CD4-positive, alpha-beta T cell treated with Interleukin-6 for 4 hours (primary cell): ENCODE results near the gene DLGAP1.

Experiments
- DNase-seq: peaks from one replicate; pipeline ENCODE4 v3.0.0-alpha.2; 2020; ENCODE audit warnings: mixed read lengths

Gene DLGAP1

DNA sequence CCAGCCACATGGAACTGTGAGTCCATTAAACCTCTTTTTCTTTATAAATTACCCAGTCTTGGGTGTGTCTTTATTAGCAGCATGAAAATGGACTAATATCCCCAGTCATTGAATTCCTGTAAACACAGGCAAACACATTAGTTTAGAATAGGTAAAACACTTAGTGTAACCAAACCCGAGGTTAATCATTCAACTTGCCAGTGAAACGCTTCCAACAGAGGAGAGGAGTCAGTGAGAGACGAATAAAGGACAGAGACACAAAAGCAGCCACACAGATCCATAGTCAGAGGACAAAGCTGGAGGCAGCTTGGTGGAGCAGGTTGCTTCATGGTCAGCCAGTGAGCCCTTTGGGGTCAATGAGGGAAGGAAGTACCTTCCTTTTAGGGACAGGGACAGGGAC is 657.1 kb downstream of the DLGAP1 start:
- DNase-seq, result no peak

DNA sequence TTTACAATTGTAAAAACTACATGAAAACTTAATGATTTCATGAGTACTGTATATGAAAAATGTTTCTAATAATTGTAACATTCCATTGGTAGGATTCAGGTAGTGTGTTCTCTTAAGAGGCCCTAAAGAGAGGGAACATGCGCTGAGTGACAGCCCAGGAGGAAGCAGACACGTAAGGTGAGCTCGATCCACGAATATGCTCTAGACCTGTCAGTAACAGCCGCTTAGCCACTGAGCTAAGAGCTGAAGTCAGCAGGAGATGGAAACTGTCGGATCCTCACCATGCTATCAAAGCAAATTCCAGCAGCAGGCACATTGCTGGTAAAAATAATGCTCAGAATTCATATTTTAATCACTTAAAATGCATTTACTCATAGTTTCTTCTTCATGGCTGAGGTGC is 658.7 kb downstream of the DLGAP1 start:
- no peak for DNase-seq

DNA sequence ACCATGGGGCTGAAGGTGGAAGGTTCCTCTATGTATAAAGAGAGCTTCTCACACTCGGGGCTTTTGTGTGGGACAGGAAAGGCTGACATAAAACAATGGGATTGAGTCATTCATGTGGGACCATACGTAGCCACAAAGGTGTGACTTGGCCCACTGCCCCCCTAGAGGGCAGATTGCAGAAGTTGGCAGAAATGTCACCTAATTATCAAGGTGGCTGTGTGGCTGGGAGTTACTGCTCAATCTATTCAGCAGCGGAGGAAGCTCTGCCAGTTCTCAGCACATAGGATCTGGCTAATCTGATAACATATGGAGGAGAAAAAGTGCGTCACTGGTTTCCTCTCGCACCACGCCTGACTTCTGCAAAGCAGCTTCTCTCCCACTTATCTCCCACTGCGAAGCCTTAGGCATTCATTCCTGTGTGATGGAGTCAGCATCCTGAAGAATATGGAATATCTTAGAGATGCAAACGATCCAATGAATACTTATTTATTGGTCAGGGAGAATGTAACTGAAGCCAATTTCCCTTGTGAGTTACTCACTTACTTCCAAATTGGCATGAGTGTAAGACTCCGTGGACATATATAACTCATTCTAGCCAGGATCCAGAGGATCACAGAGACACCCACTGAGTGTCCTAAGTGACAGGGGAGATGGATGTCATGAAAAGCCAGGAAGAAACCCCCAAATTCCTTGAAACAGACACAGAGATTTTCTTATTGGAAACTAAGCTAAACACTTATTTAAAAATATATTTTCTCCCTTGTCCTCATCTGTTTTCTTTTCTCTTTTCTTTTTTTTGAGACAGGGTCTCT is 660.4 kb downstream of the DLGAP1 start:
- DNase-seq, result no peak

DNA sequence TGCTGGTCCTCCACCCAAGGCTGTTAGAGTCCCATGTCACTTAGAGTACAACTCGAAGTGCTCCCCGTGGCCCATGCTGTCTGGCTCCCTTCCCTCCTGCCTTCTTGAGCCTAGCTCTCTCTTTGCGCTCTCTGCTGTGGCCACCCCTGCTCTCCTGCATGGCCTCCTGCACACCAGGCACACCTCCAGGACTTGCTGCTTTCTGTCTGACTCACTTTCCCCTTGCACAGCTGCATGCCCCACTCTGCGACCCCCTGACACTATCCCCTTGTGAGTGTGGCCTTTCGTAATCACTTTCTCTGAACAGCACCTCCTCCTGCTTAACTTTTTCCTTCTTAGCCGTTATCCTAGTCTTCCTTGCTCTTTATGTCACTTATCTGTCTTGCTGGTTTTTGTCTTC is 661.6 kb downstream of the DLGAP1 start:
- DNase-seq, result no peak

DNA sequence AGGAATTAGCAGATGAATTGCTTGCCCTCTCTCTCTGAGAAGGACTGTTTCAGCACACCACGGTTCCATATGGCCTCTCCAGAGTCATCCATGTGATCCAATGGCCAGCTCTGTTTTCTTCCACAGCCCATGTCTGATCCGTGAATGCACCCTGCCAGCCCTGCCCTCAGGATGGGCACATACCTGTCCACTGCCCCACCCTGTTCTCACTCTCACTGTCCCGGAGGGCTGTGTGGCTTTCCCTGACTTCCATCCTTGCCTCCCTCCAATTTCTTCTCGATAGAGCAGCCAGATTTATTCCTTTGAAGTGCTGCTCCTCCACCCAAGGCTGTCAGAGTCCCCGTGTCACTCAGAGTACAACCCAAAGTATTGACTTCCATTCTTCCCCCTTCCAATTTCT is 662.0 kb downstream of the DLGAP1 start:
- DNase-seq, result no peak

DNA sequence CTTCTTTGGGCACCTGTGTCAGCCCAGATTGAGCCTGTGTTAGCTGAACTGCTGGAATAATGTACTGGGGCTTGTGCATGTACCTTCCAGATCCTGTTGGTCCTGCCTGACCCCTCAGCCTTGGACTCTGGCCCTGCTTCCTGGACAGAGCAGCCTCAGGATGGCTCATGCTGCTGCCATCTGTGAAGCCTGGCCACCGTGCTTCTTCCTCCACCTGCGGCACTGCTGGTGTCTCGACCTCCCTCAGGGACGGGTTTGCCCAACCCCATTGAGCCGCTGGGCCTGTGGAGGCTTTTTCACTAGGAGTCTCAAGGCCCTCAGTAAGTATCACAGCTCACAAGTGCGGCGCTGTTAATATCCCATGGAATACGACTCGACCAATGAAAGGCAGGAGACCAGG is 662.4 kb downstream of the DLGAP1 start:
- no peak for DNase-seq

DNA sequence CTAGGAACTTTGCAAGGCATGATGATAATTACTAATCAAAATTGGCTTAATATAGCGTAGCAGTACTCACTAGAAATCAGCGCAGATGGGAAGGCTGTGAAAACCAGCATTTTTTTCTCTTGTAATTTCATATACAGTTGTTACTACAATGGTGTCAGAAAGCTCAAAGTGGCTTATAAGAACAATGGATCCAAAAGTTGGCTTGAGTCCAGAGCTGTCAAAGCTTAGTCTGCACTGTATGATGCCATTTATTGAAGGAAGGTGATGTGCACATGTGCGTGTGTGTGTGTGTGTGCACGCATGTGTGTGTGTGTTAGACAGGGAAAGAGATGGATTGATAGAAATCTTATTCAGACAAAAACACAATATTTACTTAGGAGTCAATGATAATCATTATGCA is 663.9 kb downstream of the DLGAP1 start:
- no peak for DNase-seq

DNA sequence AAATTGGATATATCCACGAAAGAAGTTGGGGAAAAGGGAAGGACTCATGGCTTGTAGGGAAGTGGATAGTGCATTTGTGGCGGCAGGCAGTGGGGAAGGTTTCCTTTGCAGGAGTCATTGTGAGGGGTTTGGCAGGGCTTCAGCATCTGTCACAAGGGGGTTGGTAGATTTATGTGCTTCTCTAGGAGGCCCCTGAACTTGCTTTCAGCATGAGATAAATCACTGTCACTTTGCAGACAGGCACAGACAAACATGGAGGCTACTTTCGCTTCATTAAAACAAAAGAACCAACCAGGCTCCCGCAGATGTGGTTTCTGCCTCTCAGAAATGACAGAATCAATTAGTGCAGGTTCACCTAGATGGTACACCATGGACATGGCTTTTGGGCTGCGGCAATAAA is 664.4 kb downstream of the DLGAP1 start:
- no peak for DNase-seq

DNA sequence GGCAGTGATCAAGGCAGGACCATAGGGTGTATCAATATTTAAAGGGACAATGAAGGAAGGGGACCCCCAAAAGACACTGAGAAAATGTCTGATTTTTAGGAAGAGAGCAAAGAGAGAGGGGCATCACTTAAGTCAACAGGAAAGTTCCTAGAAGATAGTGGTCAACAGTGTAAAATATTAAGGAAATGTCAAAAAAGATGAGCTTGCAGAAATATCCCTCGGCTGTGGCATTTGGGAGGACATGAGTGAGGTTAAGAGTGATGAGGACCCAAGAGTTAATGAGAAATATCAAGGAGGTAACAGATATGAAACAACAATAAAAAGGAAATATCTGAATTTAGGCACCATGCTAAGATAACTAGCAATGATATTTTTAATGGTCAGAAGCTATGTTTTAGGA is 665.6 kb downstream of the DLGAP1 start:
- DNase-seq, result no peak

DNA sequence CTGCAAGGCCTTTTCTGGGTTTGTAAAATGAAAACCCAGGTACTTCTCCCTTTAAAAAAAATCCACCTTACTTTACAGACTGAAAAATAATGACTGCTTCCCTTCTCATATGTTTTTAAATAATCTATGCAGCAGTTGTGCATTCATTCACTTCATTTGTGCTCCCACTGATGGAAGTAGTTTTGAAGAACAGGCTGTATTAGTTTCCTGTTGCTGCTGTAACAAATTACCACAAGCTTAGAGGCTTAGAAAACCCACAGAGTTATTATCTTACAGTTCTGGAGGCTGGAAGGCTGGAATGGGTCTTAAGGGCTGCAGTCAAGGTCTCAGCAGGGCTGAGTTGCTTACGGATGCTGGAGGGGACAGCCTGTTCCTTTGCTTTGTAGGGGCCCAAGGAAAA is 670.2 kb downstream of the DLGAP1 start:
- DNase-seq, result no peak

DNA sequence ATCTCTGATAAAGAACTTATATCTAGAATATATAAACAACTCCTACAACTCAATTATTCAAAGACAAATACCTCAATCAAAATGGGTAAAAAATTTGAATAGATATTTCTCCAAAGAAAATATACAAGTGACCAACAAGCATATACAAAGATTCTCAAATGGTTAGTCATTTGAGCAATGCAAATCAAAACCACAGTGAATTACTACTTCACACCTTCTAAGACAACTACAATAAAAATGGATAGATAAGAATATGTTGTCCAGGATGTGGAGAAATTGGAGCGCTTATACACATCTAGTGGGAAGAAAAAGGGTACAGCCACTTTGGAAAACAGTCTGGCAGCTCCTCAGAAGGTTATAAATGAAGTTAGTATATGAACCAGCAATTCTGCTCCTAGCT is 672.2 kb downstream of the DLGAP1 start:
- no peak for DNase-seq

DNA sequence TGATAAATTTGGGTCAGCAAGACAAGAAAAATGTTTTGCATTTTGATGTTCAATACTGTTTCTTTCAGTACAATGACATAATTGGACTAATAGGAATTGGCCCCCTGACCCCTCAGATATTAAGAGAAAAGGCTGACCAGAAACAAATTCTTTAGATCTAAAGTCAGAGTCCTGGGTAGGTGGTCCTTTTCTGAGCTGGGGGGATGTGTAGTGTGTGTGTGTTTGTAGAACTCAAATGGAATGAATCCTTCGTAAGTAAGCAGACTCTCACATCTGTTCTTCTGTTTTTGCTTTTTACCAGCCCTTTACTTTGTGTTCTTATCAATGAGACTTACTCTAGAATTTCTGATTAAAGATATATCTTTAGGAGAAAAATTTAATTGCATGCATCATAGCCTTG is 677.4 kb downstream of the DLGAP1 start:
- DNase-seq, result no peak

DNA sequence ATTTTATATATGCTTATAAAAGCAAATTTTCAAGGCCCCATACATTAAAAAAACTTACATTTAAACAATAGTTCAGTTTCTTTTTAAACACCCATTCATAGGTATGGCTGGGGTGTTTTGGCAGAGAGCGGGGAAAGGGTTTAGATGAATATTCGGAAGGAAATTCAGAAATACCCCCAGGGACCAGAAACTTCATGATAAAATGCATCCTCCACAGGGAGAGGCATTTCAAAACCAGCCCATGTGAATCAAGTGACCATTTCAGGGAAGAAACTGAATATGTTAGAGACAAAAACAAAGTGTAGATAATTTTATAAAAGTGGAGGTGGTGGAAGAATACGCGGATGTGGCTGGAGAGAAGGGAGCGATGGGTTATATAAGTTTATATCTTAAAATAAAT is 678.0 kb downstream of the DLGAP1 start:
- no peak for DNase-seq

DNA sequence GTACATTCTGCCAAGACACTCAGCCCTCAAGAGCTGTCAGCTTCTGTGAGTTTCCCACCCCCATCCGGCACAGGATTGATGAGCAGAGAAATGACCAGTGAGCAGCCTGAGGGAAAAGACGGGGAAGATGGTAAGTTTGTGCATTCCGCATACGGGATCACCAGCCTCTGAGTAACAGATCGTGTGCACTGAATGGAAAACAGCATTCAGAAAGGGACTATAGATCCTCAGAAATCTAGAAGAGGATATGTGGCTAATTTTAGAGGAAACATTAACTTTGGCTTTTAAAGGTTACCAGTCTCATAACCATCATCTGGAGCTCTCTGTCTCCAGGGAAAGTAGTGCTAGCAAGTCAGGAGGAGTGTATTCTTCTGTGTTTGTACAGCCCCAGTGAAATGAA is 679.1 kb downstream of the DLGAP1 start:
- DNase-seq, result no peak

DNA sequence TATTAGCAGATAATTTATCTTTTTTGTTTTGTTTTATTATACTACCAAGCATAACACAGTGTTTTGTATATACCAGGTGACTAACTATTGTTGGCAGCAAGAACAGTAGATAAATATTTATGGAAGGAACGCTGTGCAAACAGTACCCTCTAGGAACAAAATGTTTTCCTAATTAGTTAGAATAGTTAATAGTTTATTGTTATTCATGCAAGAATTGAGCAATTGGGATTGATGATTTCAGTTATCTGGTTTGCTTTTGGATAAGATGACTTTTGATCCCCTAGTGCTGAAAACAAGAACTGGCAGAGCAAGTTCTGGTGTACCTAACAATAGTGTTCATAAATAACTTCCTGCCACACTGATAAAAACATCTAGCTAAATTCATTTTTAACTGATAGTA is 681.8 kb downstream of the DLGAP1 start:
- DNase-seq, result no peak

DNA sequence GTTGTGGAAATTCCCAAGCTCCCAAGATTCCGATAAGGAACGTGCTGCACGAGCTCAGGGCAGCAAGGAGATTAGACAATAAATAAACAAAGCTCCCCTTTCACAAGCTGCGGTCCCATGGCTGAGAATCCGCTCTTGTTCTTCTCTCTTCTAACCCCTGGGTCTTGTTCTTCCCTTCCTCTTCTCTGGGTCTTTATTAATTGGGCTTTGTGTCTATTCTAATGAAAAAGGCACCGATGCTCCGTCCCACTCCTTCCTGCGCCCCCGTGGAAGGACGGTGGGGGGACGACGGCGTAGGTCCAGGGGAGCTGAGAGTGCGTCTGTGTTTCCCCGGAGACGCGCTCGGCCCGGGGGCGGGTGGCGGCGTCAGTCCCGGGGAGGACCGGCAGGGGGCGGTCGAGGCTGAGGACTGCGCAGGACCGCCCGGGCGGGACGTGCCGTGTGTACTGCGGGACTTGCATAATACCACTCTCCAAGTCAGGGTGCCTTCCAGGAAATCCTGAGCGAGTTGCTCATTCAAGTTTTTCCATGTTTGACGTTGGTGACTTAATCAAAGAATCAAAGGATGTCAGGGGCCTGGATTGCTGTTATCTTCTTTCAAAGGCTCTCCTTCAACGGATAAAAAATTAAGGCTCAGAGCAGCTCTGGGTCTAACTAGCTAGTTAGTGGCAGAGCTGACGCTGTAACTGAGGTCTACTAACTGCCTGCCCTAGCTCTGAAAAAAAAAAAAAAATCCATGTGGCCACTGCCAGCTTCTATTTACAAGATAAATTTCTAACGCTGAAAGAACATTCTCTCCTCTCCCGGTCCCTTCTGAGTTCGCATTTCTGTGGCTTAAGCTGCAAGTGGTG is 683.8 kb downstream of the DLGAP1 start:
- peak; percentile 67 for DNase-seq

DNA sequence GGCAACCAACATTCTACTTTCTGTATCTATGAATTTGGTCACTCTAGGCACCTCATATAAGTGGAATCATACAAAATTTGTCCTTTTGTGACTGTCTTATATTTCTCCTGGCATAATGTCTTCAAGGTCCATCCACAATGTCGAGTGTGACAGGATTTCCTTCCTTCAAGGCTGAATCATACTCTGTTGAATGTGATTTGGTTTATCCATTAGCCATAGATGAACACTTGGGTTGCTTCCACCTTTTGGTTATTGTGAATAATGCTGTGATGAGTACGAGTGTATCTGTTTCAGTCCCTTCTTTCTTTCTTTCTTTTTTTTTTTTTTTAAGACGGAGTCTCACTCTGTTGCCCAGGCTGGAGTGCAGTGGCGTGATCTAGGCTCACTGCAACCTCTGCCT is 693.8 kb downstream of the DLGAP1 start:
- DNase-seq, result no peak

DNA sequence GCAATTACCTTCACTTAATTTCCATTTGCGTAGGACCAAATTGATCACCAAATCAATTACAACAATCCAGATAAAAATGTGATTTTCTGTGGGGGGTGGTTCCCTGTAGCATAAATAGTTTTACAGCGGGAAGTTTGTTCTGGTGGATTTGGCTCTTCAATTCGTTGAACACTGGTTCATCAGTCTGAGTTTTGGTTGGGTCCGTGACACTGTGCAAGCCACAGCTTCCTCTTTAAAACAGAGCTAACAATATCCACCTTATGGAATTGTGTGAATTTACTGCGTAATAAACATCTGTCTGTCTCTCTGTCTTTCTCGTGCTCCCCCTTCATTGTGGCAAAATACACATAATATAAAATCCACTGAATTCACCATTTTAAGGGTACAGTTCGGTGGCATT is 694.4 kb downstream of the DLGAP1 start:
- no peak for DNase-seq

DNA sequence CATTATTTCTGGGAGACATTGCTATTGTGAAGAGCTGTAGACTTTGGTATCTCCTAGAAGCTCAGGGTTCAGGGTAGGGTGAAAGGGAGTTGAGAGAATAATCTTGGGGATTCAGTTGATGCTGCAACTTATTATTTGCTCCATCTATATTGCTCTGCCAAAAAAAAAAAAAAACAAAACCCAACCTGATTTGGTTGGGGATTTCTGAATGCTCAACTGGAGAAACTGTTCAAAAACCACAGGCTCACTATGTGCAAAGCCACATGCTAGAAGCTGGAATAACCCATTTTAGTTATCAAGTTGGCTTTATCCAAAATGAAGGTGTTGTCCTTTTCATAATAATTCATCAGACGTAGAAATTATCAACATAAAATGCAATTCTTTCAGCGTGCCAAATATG is 696.0 kb downstream of the DLGAP1 start:
- no peak for DNase-seq

DNA sequence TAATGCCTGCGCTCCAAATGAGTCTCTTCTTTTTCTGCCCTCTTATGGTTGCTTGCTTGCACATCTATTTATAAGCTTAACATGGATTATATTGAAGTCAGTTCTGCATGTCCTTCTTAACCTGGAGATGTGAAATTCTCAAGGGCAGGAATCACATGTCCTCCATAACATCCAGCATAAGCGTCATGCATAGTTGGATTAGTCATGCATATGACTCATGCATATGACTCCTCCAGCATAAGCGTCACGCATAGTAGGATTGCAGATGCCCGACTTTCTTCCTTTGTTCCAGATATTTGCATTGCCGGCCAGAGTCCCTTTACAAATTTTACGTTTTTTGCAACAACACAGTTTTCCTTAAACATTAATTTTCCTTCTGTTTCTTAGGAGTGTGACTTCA is 696.6 kb downstream of the DLGAP1 start:
- no peak for DNase-seq

DNA sequence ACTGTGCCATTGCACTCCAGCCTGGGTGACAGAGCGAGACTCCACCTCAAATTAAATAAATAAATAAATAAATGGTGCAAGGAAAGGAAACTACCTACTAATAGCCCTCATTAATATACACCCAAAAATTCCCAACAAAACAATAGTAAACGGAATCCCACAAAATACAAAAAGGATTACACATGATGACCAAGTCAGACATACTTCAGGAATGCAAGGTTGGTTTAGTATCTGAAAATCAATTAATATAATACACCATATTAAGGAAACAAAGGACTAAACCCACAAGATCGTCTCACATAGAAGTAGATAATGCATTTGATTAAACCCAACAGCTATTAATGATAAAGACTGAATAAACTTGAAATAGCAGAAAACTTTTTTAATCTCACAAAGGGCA is 697.7 kb downstream of the DLGAP1 start:
- DNase-seq, result no peak

DNA sequence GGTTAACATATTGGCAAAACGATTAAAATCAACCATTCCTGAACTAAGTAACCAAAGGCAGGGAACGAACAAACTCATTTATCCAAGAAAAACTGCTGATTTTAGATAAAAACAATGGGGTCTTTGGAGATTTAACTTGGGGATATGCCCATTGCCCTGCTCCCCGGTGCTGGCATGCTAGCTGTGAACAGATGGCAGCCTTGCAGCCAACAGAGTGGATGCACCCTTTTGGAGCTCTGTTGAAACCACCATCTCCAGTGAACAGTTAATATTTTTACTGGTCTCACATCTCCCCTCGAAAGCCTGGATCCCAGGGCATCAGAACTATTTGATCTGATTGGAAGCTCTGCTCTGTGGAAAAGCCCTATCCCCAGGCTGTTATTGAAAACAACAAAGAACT is 702.0 kb downstream of the DLGAP1 start:
- DNase-seq, result no peak

DNA sequence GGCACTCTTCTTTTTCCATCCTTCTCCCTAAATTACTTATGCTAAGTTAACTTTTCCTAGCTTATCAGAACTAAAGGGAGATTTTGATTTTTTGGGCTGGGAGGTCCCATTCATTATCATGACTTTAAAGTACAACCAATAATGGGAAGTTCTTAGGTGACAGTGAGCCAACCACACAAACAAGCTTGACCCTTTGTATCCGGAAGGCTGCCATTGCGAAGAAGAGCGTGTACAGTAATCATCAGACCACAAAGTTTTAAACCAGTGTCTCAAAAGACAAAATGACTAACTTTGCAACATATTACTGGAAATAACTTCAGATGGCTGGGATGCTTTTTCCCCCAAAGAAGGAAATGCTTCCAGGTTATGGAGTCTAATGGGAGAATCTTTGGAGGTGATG is 707.0 kb downstream of the DLGAP1 start:
- no peak for DNase-seq

DNA sequence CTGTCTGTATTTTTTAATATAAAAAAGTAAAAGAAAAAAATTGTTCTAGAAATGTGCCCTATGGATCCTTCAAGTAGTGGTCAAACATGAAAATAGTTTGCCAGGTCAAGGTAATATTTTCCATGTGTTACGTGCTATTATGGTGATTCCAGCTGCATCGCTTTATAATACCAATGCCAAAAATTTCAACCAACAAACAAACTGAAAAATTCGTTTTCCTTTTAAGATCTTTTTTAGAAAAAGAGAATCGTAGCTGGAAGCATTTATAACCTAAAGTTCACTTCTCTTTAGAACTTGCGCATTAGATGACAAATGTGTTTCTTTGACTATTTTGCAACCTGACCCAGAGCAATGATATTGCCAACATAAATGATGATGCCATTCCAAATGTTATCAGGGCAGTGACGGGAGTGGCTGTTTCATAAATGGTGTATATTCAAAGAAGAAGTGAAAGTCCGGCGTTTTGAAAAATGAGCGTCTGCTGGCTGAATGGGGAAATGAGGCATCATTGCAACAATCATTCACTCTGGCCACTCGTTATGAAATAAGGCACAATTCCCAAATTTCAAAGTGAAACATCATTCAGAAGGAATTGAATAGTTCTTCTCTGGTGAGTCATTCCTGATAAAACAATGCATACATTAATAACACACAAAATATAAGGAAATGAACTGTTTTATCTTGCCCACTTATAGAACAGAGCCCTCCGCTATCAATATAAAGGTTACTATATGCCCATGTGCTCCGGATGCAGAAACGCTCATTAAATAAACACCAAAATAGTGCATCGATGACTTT is 707.7 kb downstream of the DLGAP1 start:
- no peak for DNase-seq
